H1 (cell line): ENCODE measurements around the gene IRF2BP2. TPM values are rescaled to one million over a fixed set of nuclear protein-coding genes. Genes with fewer than 3 reads are reported as not detected.

ENCODE experiments used
- BCL11A ChIP-seq, 2 experiments: IDR thresholded peaks; one replicate each; pipeline ENCODE4 v1.6.1; 2011; ENCODE audit warnings: low read depth in 2 of 2, low read length in 2 of 2, mild to moderate bottlenecking in 2 of 2
- KDM1A ChIP-seq: fragments of 200-600, 300-600 bp; sonication (generic); IDR thresholded peaks from 2 replicates; pipeline ENCODE4 v1.7.1; 2016; ENCODE audit warnings: mild to moderate bottlenecking, low read length, borderline replicate concordance
- POLR2A ChIP-seq, 2 experiments: IDR thresholded peaks; 1 replicate in 1 of 2; 2 replicates in 1 of 2; pipeline ENCODE4 v1.6.1; 2011; ENCODE audit warnings: low read depth in 2 of 2, low read length in 2 of 2, mild to moderate bottlenecking in 2 of 2; ENCODE audit errors: control extremely low read depth in 1 of 2
- TAF1 ChIP-seq: IDR thresholded peaks from 2 replicates; pipeline ENCODE4 v1.6.1; 2011; ENCODE audit warnings: mild to moderate bottlenecking, low read depth, low read length
- polyA plus RNA-seq, 7 experiments: library from polyadenylated mRNA; depleted of rRNA in 3 of 7; stranded (reverse) in 5 of 7; unstranded in 2 of 7; fragments of >200 nt in 5 of 7; fragments of 200-250 nt in 2 of 7; gene quantifications; 1 replicate in 5 of 7; 2 replicates in 1 of 7; 4 replicates in 1 of 7; pipeline versions ENCODE4 v1.2.1 to v1.2.3, GENCODE V29; 2011 to 2013; ENCODE audit warnings: missing spikeins in 2 of 7, mixed read lengths in 2 of 7
- total RNA-seq: library from RNA; stranded (reverse); fragmentation: NEBNext Ultra II Directional; extraction: Animal tissue kit (Norgen Biotek cat#: 25700); gene quantifications from 2 replicates; pipeline ENCODE4 v1.2.1, GENCODE V29; 2021

Gene IRF2BP2
- total and polyA plus RNA-seq, 2 of the 8 experiments (the other 6 are each of a cell fraction or from before 2014, with no cell fraction given) = 24.9 to 67.5 TPM

- TF ChIP-seq TAF1 (no peak), POLR2A (IDR thresholded peaks at IDR 0.05; ENCODE audit: control extremely low read depth in 1 of 2, low read depth in 2 of 2, low read length in 2 of 2) (no peak), KDM1A (no peak), BCL11A (IDR thresholded peaks at IDR 0.05; ENCODE audit: low read depth in 2 of 2, low read length in 2 of 2) (no peak)
- TF ChIP-seq, all 59 proteins: peak for 0
Measured at GRCh38 chr1:234632225-234632624, 22.2 kb upstream of the IRF2BP2 start (continued).
